Esophagus squamous epithelium (tissue), 5 donors: ENCODE data around the gene SCAI. TPM values are rescaled to one million over a fixed set of nuclear protein-coding genes. Genes with fewer than 3 reads are reported as not detected.
"Not testable (repeated sequence)": the region's sequence is repeated elsewhere in the genome, so short reads cannot be mapped to it uniquely, and the experiment has no call there.

Experiments used
- DNase-seq: peaks from one replicate; lab custom pipeline; 2025; lab: John Stamatoyannopoulos, UW
- H3K27ac ChIP-seq, 4 donors: fragments of 200-600 bp; sonication (generic); one replicate each; pipeline ENCODE4 v1.5.1; 2016 to 2019; ENCODE audit warnings: mild to moderate bottlenecking in 1 of 4
- H3K27me3 ChIP-seq, 4 donors: fragments of 200-600 bp; sonication (generic); 1 replicate in 3 of 4; 2 replicates in 1 of 4; pipeline versions ENCODE4 v1.5.1 to v1.6.0; 2017 to 2021; ENCODE audit warnings: antibody characterized with exemption in 1 of 4
- H3K36me3 ChIP-seq, 3 donors: fragments of 200-600 bp; sonication (generic); one replicate each; pipeline ENCODE4 v1.5.1; 2016 to 2019
- H3K4me1 ChIP-seq, 3 donors: fragments of 200-600 bp; sonication (generic); one replicate each; pipeline ENCODE4 v1.5.1; 2017 to 2019
- H3K4me3 ChIP-seq, 4 donors: fragments of 200-600 bp; sonication (generic); 1 replicate in 3 of 4; 2 replicates in 1 of 4; pipeline ENCODE4 v1.5.1; 2016 to 2019; ENCODE audit warnings: mild to moderate bottlenecking in 2 of 4, moderate library complexity in 1 of 4
- H3K9me3 ChIP-seq, 3 donors: fragments of 200-600 bp; sonication (generic); one replicate each; pipeline ENCODE4 v1.5.1; 2016 to 2019
- POLR2A ChIP-seq, 4 donors: fragments of 450-650 bp; IDR thresholded peaks; one replicate each; pipeline ENCODE4 v1.6.1; 2017; ENCODE audit warnings: antibody characterized with exemption in 4 of 4, mild to moderate bottlenecking in 4 of 4, moderate library complexity in 3 of 4
- WGBS, 2 donors: methylation state at CpG; one replicate each; pipeline ENCODE4 v1.1.5; 2018; 5-methylcytosine and 5-hydroxymethylcytosine counted together
- intact Hi-C: fragments of 100-400 bp; cut with DNase I; formaldehyde crosslinking; loops from one replicate; pipeline ENCODE4 v1.15.0; 2022
- total RNA-seq, 4 donors: library from RNA; depleted of rRNA; stranded (reverse); fragments of >200 nt; gene quantifications; one replicate each; pipeline ENCODE4 v1.1.0, GENCODE V29; 2016
- TF ChIP-seq, protein P1 (sequence below), 6 experiments: fragments of 450-650 bp in 4 of 6; fragments of 200-600 bp in 2 of 6; sonication (generic) in 2 of 6; IDR thresholded peaks; one replicate each; pipeline ENCODE4 v1.5.1; 2016 to 2019; ENCODE audit warnings: antibody characterized with exemption in 6 of 6, mild to moderate bottlenecking in 4 of 6, moderate library complexity in 4 of 6
- donor health status: DM: yes; HTN: yes; CAD: no.

The SCAI gene
- total RNA-seq, 4 donors from 2014 or later: 3.3 to 9.9 (median 5.3) TPM

- Histone ChIP-seq H3K36me3 (no peaks in the 10 kb centered on the region), H3K4me1 (no peaks in the 10 kb centered on the region), H3K27me3 (no peaks in the 10 kb centered on the region), H3K9me3 (no peaks in the 10 kb centered on the region), H3K27ac (no peak overlapping the region), H3K4me3 (no peak overlapping the region)
- intact Hi-C loops: no loop called here
- 86 to 89% methylated on average over 4 to 5 of the region's 5 CpGs for WGBS, 2 donors
- no peak for DNase-seq
- TF ChIP-seq POLR2A (IDR thresholded peaks at IDR 0.05): no peak
- TF ChIP-seq, protein P1, sequence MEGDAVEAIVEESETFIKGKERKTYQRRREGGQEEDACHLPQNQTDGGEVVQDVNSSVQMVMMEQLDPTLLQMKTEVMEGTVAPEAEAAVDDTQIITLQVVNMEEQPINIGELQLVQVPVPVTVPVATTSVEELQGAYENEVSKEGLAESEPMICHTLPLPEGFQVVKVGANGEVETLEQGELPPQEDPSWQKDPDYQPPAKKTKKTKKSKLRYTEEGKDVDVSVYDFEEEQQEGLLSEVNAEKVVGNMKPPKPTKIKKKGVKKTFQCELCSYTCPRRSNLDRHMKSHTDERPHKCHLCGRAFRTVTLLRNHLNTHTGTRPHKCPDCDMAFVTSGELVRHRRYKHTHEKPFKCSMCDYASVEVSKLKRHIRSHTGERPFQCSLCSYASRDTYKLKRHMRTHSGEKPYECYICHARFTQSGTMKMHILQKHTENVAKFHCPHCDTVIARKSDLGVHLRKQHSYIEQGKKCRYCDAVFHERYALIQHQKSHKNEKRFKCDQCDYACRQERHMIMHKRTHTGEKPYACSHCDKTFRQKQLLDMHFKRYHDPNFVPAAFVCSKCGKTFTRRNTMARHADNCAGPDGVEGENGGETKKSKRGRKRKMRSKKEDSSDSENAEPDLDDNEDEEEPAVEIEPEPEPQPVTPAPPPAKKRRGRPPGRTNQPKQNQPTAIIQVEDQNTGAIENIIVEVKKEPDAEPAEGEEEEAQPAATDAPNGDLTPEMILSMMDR (IDR thresholded peaks at IDR 0.05): no peak
Measured at GRCh38 chr9:125088752-125089151, 54.6 kb downstream of the SCAI start.

- Histone ChIP-seq H3K36me3 (peaks cover 0 to 4% (median 0%) of the 10 kb centered on the region in 3 donors), H3K4me1 (no peaks in the 10 kb centered on the region), H3K4me3 (no peak overlapping the region), H3K27ac (no peak overlapping the region), H3K27me3 (no peaks in the 10 kb centered on the region), H3K9me3 (peaks cover 0 to 8% (median 0%) of the 10 kb centered on the region in 3 donors)
- intact Hi-C loops: no loop called here
- no peak for TF ChIP-seq POLR2A (IDR thresholded peaks at IDR 0.05)
- TF ChIP-seq, protein P1 (IDR thresholded peaks at IDR 0.05): no peak
- DNase-seq: no peak
- WGBS, 2 donors: 81 to 83% methylated on average over 6 of the region's 6 CpGs
Measured at GRCh38 chr9:125085703-125086477, 57.4 kb downstream of the SCAI start.

DNA sequence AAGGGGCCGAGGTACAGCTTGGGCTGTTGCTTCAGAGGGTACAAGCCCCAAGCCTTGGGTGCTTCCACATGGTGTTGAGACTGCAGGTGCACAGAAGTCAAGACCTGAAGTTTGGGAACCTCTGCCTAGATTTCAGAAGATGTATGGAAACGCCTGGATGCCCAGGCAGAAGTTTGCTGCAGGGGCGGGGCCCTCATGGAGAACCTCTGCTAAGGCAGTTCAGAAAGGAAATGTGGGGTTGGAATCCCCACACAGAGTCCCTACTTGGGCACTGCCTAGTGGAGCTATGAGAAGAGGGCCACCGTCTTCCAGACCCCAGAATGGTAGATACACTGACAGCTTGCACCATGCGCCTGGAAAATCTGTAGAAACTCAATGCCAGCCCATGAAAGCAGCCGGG lies 61.1 kb downstream of the SCAI start:
- intact Hi-C loops, DNase-seq, H3K4me3 ChIP-seq, H3K27ac ChIP-seq, H3K36me3 ChIP-seq, H3K27me3 ChIP-seq, H3K4me1 ChIP-seq: not testable (repeated sequence)
- peaks cover 0 to 12% (median 0%) of the 10 kb centered on the region in 3 donors for H3K9me3 ChIP-seq
- 98 to 100% methylated on average over 1 to 4 of the region's 6 CpGs for WGBS, 2 donors

GRCh38 chr9:125080797-125081196 lies 62.5 kb downstream of the SCAI start:
- 79 to 94% methylated on average over 2 of the region's 2 CpGs for WGBS, 2 donors
- H3K4me3 ChIP-seq, H3K4me1 ChIP-seq, intact Hi-C loops, H3K36me3 ChIP-seq, H3K27me3 ChIP-seq, H3K27ac ChIP-seq, DNase-seq: not testable (repeated sequence)
- H3K9me3 ChIP-seq: peaks cover 0 to 12% (median 0%) of the 10 kb centered on the region in 3 donors

DNA sequence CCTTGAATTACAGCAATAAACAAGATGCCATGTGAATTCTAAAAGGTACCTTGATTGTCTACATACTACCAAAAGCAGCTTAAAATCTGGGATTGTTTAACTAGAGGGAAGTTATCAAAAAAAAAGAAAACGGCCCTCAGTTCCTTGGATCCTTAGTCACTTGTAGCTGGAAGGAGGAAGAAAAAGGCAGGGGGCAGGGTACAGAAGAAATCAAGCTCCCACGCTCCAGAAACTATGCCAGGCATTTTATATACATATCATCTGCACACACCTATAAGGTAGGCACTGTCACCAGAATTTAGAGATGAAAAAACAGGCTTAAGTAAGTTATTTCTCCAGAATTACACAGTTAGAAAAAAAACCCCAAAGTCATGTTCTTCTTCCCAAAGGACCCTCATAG lies 63.4 kb downstream of the SCAI start:
- no peak for TF ChIP-seq POLR2A (IDR thresholded peaks at IDR 0.05)
- TF ChIP-seq, protein P1 (IDR thresholded peaks at IDR 0.05): no peak
- H3K27ac ChIP-seq: no peak overlapping the region
- no peaks in the 10 kb centered on the region for H3K4me1 ChIP-seq
- no peaks in the 10 kb centered on the region for H3K27me3 ChIP-seq
- peaks cover 0 to 4% (median 0%) of the 10 kb centered on the region in 3 donors for H3K36me3 ChIP-seq
- intact Hi-C loops: no loop called here
- DNase-seq: no peak
- no peak overlapping the region for H3K4me3 ChIP-seq
- peaks cover 0 to 12% (median 0%) of the 10 kb centered on the region in 3 donors for H3K9me3 ChIP-seq
- 70 to 83% methylated on average over 2 of the region's 2 CpGs for WGBS, 2 donors

DNA sequence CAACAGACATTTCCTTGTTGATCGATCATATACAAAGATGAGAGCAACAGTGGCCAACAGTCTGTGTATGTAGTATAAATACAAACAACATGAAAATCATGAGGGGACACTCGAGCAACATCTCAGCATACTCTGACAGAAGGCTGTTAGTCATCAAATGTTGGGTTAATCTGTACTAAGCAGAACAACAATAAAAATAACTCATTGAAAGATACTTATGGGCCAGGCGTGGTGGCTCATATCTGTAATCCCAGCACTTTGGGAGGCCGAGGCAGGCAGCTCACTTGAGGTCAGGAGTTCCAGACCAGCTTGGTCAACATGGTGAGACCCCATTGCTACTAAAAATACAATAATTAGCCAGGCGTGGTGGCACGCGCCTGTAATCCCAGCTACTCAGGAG lies 67.3 kb downstream of the SCAI start:
- TF ChIP-seq POLR2A (IDR thresholded peaks at IDR 0.05): no peak
- intact Hi-C loops: no loop called here
- WGBS, 2 donors: 93 to 98% methylated on average over 5 to 6 of the region's 7 CpGs

More for the DNA sequence above, 67.3 kb downstream of the SCAI start:
- DNase-seq: no peak
- no peak overlapping the region for H3K27ac ChIP-seq
- no peak overlapping the region for H3K4me3 ChIP-seq
- no peaks in the 10 kb centered on the region for H3K36me3 ChIP-seq
- no peaks in the 10 kb centered on the region for H3K27me3 ChIP-seq
- no peaks in the 10 kb centered on the region for H3K4me1 ChIP-seq
- H3K9me3 ChIP-seq: peaks cover 0 to 5% (median 0%) of the 10 kb centered on the region in 3 donors
